Measurements from ENCODE around the gene LTBP3.
"Not testable (repeated sequence)": the region's sequence is repeated elsewhere in the genome, so short reads cannot be mapped to it uniquely, and the experiment has no call there.

Gene LTBP3

DNA sequence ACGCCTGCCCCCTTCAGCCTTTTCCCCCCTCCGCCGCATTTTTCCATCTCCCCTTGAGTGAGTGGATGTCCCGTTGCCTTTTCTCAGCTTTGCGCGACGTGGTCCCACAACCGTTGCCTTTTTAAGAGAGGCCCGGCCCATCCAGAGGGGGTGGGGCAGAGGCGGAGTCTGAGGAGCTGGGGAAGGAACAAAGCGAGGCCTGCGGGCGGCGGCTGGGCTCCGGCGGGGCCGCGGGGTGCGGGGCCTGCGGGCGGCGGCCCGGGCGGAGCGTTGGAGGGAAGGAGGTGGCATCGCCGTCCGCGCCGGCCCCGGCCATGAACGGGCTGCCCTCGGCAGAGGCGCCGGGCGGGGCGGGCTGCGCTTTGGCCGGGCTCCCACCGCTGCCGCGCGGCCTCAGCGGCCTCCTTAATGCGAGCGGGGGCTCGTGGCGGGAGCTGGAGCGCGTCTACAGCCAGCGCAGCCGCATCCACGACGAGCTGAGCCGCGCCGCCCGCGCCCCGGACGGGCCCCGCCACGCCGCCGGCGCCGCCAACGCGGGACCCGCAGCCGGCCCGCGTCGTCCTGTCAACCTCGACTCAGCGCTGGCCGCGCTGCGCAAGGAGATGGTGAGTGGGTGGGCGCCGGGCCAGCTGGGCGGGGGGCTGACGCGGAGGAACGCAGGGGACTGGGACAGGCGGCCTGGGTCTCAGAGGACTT, 14.3 kb upstream of the LTBP3 start, which contains the start of gene FAM89B:
Gene FAM89B, plus strand, starts transcription at position 183 of the 696 bp plus-strand sequence. Its CDS starts 132 bp downstream, at position 315.
- peaks cover 63% of the 10 kb centered on the region for H3K4me1 Mint-ChIP-seq
- H3K4me3 Mint-ChIP-seq: peak within 1 kb of the TSS; percentile 93
- no peaks in the 10 kb centered on the region for H3K9me3 Mint-ChIP-seq
- H3K36me3 Mint-ChIP-seq: peaks cover 29% of the 10 kb centered on the region
- H3K27ac Mint-ChIP-seq: peak within 1 kb of the TSS; percentile 98
- CTCF ChIA-PET: interaction anchor here (0.7 to 5.6 kb wide), 14 partner anchors 12 to 287 kb away, joined by 3 to 95 read pairs (median 6); partner anchors contain the start of gene PCNX3
- H3K27me3 Mint-ChIP-seq: peaks cover 8% of the 10 kb centered on the region
- peak; percentile 96 for DNase-seq

DNA sequence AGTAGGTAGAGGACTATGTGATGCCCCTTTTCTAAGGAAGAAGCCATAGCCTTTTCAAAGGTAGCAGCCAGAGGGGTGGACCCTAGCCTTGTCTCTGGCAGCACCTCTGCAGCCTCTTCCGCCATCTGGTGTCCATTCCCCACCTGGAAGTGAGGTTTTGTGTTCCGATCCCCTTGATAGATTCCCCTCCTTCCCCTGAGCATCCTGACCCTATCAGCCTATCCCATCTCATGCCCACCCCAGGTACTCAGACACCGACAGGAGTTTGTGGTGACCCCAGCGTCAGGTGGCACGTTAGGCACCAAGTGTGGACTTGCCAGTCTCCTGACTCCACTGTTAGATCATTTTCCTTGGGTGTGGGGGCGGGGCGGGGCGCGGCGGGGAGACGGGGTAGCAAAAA, 13.8 kb upstream of the LTBP3 start:
- H3K27ac Mint-ChIP-seq: peak overlapping the region; percentile 98
- H3K4me1 Mint-ChIP-seq: peaks cover 62% of the 10 kb centered on the region
- no peaks in the 10 kb centered on the region for H3K9me3 Mint-ChIP-seq
- peaks cover 29% of the 10 kb centered on the region for H3K36me3 Mint-ChIP-seq
- H3K27me3 Mint-ChIP-seq: peaks cover 8% of the 10 kb centered on the region
- CTCF ChIA-PET: interaction anchor here (0.6 to 5.6 kb wide), 13 partner anchors 11 to 50 kb away, joined by 3 to 95 read pairs (median 8); no protein-coding TSS in a partner anchor
- H3K4me3 Mint-ChIP-seq: peak overlapping the region; percentile 93
- DNase-seq: peak; percentile 60

DNA sequence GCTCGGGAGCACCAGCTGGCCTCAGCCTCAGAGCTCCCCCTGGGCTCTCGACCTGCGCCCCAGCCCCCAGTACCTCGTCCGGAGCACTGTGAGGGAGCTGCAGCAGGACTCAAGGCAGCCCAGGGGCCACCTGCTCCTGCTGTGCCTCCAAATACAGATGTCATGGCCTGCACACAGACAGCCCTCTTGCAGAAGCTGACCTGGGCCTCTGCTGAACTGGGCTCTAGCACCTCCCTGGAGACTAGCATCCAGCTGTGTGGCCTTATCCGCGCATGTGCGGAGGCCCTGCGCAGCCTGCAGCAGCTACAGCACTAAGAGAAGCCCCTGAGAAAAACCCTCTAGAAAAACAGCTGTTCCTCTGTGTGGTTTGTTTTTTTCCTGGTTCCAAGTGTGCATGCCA, 13.3 kb upstream of the LTBP3 start:
- peaks cover 8% of the 10 kb centered on the region for H3K27me3 Mint-ChIP-seq
- CTCF ChIA-PET: interaction anchor here (0.6 to 5.6 kb wide), 11 partner anchors 11 to 49 kb away, joined by 3 to 95 read pairs (median 9); no protein-coding TSS in a partner anchor
- peaks cover 29% of the 10 kb centered on the region for H3K36me3 Mint-ChIP-seq
- H3K27ac Mint-ChIP-seq: peak overlapping the region; percentile 98
- DNase-seq: no peak
- peak overlapping the region; percentile 93 for H3K4me3 Mint-ChIP-seq
- no peaks in the 10 kb centered on the region for H3K9me3 Mint-ChIP-seq
- peaks cover 64% of the 10 kb centered on the region for H3K4me1 Mint-ChIP-seq

DNA sequence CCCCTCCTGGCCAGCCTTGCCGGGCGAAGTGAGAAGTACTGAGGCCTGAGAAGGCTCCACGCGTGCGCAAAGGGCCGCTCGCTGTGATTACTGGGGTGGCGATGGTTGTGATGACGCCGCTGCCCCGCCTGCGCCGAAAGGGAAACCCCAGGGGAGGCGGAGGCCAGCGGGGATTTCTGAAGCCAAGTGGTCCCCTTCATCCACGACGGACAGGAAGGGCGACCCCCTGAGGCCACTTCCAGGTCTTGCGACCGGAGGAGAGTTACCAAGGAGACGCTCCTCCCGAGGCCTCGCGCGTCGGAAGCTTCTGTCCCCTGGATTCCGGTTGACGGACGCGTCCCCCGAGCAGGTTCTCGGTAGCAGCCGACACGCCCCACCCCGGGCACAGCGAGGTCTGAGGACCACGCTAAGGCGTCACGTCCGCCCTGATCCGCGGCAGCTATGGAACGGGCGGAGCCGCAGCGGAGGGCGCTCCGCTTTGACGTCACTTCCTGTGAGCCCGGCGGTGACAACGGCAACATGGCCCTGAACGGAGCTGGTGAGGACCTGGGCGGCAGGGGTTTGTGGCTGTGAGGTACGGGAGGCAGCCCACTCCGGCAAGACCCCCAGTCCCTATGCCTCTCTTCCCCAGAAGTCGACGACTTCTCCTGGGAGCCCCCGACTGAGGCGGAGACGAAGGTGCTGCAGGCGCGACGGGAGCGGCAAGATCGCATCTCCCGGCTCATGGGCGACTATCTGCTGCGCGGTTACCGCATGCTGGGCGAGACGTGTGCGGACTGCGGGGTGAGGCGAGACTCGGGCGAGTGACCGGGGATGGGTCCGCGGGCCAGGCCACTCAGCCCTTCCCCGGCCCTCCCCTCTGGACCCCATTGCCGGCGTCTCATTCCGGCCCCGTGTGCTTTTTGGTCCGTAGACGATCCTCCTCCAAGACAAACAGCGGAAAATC, 12.1 kb upstream of the LTBP3 start, which contains the start of gene ZNRD2:
Gene ZNRD2, plus strand, starts transcription at position 505 of the 946 bp plus-strand sequence. Its CDS starts 15 bp downstream, at position 520.
- H3K36me3 Mint-ChIP-seq: peaks cover 29% of the 10 kb centered on the region
- H3K9me3 Mint-ChIP-seq: no peaks in the 10 kb centered on the region
- peak within 1 kb of the TSS; percentile 98 for H3K27ac Mint-ChIP-seq
- peak; percentile 99 for DNase-seq
- CTCF ChIA-PET: interaction anchor here (0.9 to 5.6 kb wide), 9 partner anchors 10 to 45 kb away, joined by 3 to 95 read pairs (median 18); no protein-coding TSS in a partner anchor
- H3K27me3 Mint-ChIP-seq: peaks cover 8% of the 10 kb centered on the region
- H3K4me1 Mint-ChIP-seq: peaks cover 72% of the 10 kb centered on the region
- H3K4me3 Mint-ChIP-seq: peak within 1 kb of the TSS; percentile 93

- CTCF ChIA-PET: interaction anchor here (1.2 to 5.6 kb wide), 3 partner anchors 17 to 45 kb away, joined by 3 to 95 read pairs (median 24); no protein-coding TSS in a partner anchor
- H3K27ac Mint-ChIP-seq: peak overlapping the region; percentile 98
- peaks cover 23% of the 10 kb centered on the region for H3K36me3 Mint-ChIP-seq
- no peak for DNase-seq
- H3K4me3 Mint-ChIP-seq: peak overlapping the region; percentile 93
- no peaks in the 10 kb centered on the region for H3K9me3 Mint-ChIP-seq
- peaks cover 4% of the 10 kb centered on the region for H3K27me3 Mint-ChIP-seq
- peaks cover 74% of the 10 kb centered on the region for H3K4me1 Mint-ChIP-seq
Measured at GRCh38 chr11:65569164-65569972, 11.2 kb upstream of the LTBP3 start.

- Mint-ChIP-seq H3K27me3 (peaks cover 5% of the 10 kb centered on the region), H3K4me3 (peak overlapping the region; percentile 29), H3K9me3 (no peaks in the 10 kb centered on the region), H3K27ac (peak overlapping the region; percentile 97), H3K4me1 (peaks cover 61% of the 10 kb centered on the region), H3K36me3 (peaks cover 16% of the 10 kb centered on the region)
- DNase-seq: peak; percentile 61
- CTCF ChIA-PET: interaction anchor here (0.6 to 2.2 kb wide), 7 partner anchors 9 to 279 kb away, joined by 3 to 13 read pairs (median 6); no protein-coding TSS in a partner anchor
Measured at GRCh38 chr11:65565624-65566453, 7.7 kb upstream of the LTBP3 start.

GRCh38 chr11:65564879-65565559, 6.9 kb upstream of the LTBP3 start:
- peak overlapping the region; percentile 29 for H3K4me3 Mint-ChIP-seq
- DNase-seq: peak; percentile 50

GRCh38 chr11:65563601-65564000, 5.4 kb upstream of the LTBP3 start:
- Mint-ChIP-seq H3K27me3 (peaks cover 16% of the 10 kb centered on the region), H3K4me3 (no peak overlapping the region), H3K4me1 (peaks cover 63% of the 10 kb centered on the region), H3K27ac (peak overlapping the region; percentile 40), H3K36me3 (peaks cover 5% of the 10 kb centered on the region), H3K9me3 (no peaks in the 10 kb centered on the region)
- DNase-seq: no peak
- CTCF ChIA-PET: interaction anchor here (0.9 kb wide), 1 partner anchor 12 kb away, joined by 3 read pairs; no protein-coding TSS in a partner anchor

More at GRCh38 chr11:65564879-65565559, 6.9 kb upstream of the LTBP3 start:
- H3K27me3 Mint-ChIP-seq, H3K9me3 Mint-ChIP-seq: not testable (repeated sequence)
- CTCF ChIA-PET: interaction anchor here (1.2 to 2.2 kb wide), 4 partner anchors 8 to 24 kb away, joined by 4 to 13 read pairs (median 6); no protein-coding TSS in a partner anchor
- Mint-ChIP-seq H3K27ac (peak overlapping the region; percentile 97), H3K4me1 (peaks cover 64% of the 10 kb centered on the region), H3K36me3 (peaks cover 14% of the 10 kb centered on the region)

- H3K9me3 Mint-ChIP-seq: no peaks in the 10 kb centered on the region
- CTCF ChIA-PET: interaction anchor here (0.7 to 4.2 kb wide), 3 partner anchors 9 to 23 kb away, joined by 3 to 18 read pairs (median 3); partner anchors contain the start of genes FAM89B and ZNRD2
- H3K27me3 Mint-ChIP-seq: peaks cover 17% of the 10 kb centered on the region
- H3K4me1 Mint-ChIP-seq: peaks cover 56% of the 10 kb centered on the region
- DNase-seq: no peak
- H3K4me3 Mint-ChIP-seq: no peak overlapping the region
- H3K27ac Mint-ChIP-seq: peak overlapping the region; percentile 77
- no peaks in the 10 kb centered on the region for H3K36me3 Mint-ChIP-seq
Measured at GRCh38 chr11:65562788-65563187, 4.6 kb upstream of the LTBP3 start.

- H3K27ac Mint-ChIP-seq: no peak overlapping the region
- H3K9me3 Mint-ChIP-seq: no peaks in the 10 kb centered on the region
- CTCF ChIA-PET: interaction anchor here (0.9 to 4.2 kb wide), 4 partner anchors 8 to 32 kb away, joined by 3 to 18 read pairs (median 5); partner anchors contain the start of genes FAM89B and ZNRD2
- no peak overlapping the region for H3K4me3 Mint-ChIP-seq
- H3K36me3 Mint-ChIP-seq: no peaks in the 10 kb centered on the region
- H3K4me1 Mint-ChIP-seq: peaks cover 59% of the 10 kb centered on the region
- peaks cover 17% of the 10 kb centered on the region for H3K27me3 Mint-ChIP-seq
- no peak for DNase-seq
Measured at GRCh38 chr11:65562020-65562419, 3.9 kb upstream of the LTBP3 start.

DNA sequence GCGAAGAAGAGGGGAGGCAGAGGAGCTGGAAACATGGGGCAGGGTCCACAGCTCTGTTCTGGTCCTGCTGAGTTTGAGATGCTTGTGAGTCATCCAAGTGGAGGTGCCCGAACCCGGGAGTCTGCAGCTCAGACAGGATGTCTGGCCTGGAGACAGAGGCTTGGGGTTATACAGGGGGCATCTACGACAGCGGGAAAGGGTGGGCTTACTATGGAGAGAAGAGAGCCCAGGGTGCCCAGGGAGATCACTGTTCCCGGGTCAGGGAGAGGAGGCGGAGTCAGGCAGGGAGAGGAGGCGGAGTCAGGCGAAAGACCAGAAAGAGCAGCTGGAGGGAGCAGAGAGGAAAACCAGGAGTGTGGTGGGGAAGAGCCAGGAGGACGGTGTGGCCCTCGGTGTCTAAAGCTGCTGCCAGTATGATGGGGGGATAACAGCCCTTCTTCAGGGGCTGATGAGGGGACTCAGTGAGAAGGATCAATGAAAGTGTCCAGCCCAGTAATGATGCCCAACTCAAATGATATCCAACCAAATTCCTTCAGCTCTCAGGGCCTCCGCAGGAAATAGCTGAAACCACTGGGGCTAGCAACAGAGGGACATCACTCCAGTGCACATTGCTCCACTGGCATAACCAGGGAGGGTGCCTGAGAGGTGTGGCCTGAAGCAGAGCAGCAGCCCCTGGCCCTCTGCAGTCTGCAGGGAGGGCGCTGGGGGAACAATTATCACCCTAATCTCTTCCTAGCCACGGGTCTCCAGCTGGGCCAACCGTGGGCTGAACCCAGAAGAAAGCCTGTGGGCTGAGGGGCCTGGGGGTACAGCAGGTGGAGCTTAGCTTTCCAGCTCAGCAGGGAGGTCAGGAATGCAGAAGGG, 2.6 kb upstream of the LTBP3 start:
- H3K36me3 Mint-ChIP-seq: no peaks in the 10 kb centered on the region
- H3K27ac Mint-ChIP-seq: no peak overlapping the region
- H3K4me1 Mint-ChIP-seq: peaks cover 59% of the 10 kb centered on the region
- DNase-seq: no peak
- CTCF ChIA-PET: interaction anchor here (2.2 to 4.2 kb wide), 3 partner anchors 11 to 28 kb away, joined by 7 to 18 read pairs (median 13); partner anchors contain the start of genes FAM89B and ZNRD2
- H3K4me3 Mint-ChIP-seq: no peak overlapping the region
- H3K9me3 Mint-ChIP-seq: no peaks in the 10 kb centered on the region
- H3K27me3 Mint-ChIP-seq: peaks cover 17% of the 10 kb centered on the region
